HG03342 (cell line): Measurements from ENCODE around the gene ITPKB.
"Not testable (repeated sequence)": the region's sequence is repeated elsewhere in the genome, so short reads cannot be mapped to it uniquely, and the experiment has no call there.

Experiments
- ATAC-seq: cut with Tn5 transposase; IDR thresholded peaks from one replicate; pipeline ENCODE4 v1.9.1; 2021; ENCODE audit warnings: mild to moderate bottlenecking, moderate library complexity; ENCODE audit not compliant: unreplicated experiment

ITPKB gene

DNA sequence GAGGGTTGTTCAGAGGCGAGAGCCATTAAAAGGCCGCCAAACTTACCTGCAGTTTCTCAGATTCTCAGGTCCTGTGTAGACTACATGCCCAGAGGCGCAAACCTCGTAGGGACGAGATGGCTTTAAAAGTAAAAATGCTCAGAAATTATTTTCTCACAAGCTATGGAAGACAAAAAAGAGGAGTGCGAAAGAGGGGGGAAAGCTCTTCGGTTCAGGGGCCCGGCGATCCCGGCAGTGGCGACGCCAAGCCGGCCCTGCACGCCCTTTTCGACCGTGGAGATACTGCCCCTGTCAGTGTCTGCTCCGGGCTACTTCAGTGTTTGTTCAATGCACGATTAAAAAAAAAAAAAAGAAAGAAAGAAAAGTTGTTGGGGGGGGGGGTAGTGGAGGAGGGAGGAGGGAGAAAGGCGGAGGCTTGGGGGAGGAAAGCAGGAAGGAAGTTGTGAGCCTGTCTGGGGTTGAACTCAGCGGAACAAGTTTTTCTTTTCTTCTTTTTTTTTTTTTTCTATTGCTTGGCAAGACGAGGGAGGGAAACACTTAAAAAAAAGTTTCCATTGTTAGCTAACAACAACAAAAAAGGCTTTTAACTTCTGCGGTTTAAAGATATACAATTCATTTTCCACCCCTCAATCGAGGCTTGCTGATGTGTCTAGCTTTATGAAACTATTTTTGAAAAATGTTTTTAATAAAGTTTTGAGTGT lies at the start of gene ITPKB:
TSS of gene ITPKB (minus strand) at position 288 of the 701 bp plus-strand sequence. CDS start 1,824 bp downstream, outside the sequence.
- peak; percentile 30 for ATAC-seq

DNA sequence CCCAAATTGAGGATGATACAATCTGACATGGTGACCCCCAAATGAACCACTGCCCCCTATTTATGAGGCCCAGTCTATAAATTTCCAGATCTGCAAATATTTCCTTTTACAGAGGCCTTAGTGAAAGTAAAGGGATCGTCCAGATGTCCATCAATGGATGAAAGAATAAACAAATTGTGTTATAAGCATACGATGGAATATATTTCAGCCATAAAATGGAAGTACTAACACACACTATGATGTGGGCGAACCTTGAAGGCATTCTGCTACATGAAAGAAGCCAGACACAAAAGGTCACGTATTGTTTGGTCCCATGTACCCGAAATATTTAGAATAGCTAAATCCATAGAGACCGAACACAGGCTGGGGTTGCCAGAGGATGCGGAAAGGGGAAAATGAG lies 48.6 kb upstream of the ITPKB start:
- ATAC-seq: no peak

DNA sequence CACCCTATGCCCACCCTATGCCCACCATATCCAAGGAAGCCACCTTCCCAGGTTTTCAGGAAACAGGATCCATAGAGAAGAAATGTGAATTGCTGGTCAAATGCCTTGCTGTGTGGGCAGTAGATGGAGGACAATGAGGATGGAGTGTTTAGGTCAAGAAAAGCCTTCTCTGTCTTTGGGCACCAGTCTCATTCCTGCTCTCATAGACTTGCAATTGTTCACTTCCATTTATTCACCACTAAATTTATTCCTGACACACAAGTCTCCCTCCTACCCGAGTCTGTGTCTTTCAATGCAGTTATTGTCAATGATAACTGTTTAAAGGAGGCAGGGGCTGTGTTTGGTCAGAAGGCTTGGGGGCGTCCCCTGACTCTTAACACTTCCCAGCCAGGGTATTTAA lies 48.0 kb upstream of the ITPKB start:
- no peak for ATAC-seq

DNA sequence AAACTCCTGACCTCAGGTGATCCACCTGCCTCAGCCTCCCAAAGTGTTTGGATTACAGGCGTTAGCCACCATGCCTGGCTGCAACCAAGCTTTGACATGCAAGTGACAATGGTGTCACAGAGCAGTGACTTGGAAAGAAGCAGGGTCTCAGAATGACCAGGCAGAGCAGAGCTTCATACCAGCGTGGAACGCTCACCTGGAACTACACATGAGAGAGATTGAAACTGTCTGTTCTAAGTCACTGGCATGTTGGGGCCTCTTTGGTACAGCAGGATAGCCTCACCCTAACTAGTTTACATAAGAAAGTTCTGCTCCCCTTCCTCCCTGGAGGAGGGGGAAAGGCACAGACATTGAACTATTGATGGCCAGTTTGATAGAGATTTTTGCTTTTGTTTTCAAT lies 47.5 kb upstream of the ITPKB start:
- ATAC-seq: peak; percentile 89

DNA sequence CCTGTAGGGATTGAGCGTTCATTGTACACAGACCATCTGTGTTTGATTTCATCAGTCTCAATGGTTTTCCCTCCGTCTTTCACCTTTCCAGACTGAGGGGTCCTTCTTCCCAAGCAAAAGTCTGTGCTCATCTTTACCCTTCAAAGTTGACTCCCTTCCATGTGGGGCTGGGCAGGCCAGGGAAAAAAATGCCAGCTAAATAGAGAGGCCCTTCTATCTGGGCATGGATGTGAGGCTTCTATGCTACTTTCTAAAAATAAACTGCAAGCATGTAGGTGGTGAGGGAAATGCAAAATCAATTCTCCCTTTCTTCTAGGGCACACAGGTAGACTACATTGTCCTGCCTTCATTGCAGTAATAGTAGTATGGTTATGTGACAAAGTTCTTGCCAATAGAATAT lies 46.7 kb upstream of the ITPKB start:
- no peak for ATAC-seq

DNA sequence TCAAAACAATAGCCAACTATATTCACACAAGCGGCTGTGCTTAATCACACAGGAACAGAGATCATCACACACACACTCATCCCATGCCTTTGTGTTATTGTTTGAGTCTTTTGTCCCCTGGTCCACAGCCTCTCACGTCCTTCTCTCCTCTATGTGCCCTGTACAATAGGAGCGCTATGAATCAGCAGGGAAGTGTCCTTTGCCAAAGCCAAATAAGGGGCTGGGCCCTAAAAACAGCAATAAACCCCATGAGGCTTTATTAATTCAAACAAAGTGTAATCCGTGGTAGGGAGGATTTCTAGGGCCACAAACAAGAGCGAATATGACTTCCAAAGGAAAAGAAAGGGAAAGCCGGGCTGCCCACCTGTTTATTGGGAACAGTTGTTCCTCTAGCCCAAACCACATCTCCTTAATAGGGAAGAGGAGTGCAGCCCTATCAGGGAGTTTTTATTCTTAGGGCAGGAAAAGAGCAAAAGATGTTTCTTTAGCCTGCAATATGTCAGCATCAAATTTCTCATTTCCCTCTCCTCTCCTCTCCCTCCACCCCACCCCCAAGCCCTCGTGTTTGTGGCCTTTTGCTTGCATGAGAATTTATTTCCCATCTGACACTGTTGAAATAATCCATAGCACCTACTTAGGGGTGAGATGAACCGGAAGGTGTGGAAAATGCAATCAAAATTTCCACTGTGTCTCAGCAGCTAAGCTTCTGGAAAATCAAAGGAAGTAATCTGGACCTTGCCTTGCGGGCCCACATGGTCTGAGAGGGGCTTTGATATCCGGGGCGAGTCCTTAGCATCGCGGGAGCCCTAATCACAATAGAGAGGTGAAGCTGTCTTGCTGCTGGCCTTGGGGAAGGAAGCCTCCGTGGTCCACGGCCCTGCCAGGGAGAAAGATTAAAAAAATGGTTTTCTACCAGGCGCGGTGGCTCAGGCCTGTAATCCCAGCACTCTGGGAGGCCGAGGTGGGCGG lies 45.3 kb upstream of the ITPKB start:
- no peak for ATAC-seq

DNA sequence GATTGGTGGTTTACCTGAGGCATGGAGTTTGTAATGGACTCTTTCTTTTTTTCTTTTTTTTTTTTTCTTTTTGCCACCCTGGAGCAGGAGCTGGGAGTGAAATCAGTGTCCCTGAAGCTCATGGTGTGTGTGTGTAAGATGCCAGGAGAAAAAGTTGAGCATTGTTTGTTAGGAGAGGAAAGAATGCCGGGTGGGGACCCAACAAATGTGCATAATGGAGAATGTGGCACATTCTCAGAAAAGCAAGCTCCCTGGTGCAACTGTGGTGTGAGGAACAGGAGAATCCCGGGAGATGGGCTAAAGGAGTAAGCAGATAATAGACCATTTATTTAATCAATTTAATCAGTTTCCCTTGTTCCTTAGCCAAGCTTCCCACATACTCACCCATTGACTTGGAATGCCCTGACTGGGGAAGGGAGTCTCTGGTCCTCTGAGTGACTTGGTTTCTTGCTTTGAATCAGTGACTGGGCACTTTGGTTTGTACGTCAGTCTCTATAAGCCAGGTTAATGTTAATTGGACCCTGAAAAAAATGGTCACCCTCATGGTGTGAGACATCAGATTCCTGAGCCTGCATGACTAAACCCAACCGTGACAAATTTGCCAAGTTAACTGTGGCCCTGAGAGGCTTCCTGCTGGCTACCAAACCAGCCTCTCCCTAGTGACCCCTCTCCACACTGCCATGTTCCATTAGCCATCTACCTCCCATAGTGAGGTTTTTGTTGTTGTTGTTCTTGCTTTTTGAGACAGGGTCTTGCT lies 43.9 kb upstream of the ITPKB start:
- ATAC-seq: no peak

DNA sequence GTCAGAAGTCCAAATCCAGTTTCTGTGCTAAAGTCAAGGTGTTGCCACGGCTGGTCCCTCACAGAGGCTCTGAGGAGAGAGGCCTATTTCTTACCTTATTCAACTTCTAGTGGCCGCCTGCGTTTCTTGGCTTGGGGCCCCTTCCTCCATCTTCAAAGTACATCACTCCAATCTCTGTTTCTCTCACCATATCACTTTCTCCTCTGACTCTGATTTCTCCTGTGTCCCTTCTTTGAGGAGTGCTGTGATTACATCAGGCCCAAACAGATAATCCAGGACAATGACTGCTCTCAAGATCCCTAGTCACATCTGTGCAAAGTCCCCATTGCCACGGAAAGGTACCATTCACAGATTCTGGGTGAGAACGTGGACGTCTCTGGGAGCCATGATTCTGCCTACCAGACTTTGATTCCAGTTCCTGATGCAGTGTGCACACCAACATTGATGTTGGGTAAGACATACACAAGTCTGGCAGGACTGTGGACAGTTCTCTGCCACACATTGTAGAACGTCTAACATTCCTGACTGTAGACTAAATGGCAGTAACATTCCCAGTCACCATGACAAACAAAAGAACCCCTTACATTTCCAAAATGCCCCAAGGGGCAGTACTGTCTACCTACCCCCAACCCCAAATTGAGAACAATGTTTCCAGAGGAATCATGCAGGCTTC lies 43.0 kb upstream of the ITPKB start:
- ATAC-seq: no peak

DNA sequence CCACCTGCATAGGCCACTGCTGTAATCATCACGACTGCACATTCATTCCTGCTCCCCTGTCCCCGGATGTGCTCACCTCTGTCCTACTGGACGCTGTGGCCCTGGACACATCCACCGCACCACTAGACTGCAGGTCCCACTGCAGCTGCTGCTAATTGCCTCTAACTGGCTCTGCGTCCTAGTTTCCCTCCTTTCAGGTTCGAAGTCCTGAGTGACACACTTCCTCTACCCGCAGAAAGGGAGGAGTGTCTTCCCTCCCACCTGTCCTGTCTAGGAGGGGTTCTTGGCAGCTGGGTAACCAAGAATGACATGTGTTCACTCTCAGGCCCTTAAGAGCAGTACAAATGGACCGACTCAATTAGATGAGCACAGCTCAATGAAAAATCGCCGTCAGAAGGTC lies 40.5 kb upstream of the ITPKB start:
- no peak for ATAC-seq

DNA sequence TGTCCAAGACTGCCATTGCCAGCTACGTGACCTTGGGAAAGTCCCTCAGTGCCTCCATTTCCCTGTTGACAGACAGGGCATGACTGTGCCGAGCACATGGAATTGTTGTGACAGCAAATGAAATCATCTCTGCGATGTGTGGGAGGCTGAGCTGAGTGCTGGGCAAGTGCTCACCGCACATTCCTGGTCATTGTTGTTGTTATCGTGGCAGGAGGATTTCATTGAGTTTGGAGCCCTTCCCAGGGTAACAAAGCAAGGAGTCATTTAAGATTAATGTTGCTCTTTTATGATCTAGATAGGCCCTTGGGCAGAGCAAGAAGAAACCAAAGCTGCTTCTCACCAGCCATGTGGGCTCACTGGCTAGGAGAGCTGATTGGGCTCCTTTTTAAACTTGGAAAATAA lies 39.6 kb upstream of the ITPKB start:
- ATAC-seq: no peak

DNA sequence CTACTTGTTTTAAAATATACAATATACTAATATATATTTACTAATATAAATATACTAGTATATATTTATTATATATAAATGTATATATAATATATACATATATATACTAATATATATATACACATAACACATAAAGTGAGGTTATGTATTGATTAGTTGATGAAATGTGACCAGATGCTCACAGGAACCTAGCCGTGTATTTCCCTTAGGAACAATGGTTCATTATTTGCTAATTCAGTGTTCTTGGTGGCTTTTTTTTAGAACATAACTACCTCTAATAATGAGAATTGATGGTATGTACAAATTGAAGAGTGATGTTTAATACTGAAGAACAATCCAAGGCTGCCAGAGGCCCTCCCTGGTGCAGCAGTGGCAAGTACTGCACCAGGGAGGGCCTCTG lies 37.9 kb upstream of the ITPKB start:
- no peak for ATAC-seq

DNA sequence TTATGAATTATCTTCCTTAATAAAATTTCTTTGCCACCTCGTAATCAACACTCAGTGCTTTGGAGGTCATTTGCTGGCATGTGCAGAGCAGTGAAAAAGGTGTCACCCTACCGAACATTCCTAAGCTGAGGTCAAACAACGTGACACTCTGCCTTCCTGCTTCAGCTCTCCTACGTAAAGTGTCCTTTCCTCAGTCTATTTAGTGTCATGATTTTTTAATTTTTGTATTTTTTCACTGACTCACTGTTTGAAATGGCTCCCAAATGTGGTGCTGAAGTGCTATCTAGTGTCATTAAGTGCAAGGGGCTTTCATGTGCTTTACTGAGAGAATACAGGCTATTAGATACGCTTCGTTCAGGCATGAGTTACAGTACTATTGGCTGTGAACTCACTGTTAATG lies 37.0 kb upstream of the ITPKB start:
- no peak for ATAC-seq

DNA sequence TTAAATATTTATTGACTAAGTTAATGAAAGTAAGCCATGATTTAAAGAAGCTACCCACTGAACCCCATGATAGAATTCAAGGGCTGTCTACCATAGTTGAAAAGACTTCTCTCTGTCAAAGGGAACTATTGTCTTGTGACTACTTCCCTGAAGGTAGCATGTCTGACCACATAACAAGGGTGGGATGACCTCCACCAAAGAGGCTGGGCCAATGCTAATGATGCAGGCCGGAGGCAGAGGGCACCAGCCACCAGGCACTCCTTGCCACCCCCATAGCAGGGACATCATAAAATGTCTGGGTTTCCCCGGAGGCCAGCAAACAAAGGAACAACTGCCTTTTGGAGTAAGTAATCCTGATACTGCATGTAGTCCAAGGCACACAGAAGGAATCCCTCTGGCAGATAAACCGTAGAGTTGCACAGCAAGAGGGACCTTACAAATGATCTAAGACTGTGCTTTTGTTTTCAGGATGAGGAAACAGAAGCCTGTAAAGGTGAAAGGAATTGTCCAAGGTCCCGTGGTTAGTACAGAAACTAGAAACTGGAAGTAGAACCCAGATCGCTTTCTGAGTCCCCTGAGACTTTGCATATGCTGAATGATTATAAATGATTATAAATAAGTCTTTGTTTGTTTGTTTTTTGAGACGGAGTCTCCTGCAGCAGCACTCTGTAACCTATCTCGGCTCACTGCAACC lies 33.5 kb upstream of the ITPKB start:
- peak; percentile 92 for ATAC-seq

DNA sequence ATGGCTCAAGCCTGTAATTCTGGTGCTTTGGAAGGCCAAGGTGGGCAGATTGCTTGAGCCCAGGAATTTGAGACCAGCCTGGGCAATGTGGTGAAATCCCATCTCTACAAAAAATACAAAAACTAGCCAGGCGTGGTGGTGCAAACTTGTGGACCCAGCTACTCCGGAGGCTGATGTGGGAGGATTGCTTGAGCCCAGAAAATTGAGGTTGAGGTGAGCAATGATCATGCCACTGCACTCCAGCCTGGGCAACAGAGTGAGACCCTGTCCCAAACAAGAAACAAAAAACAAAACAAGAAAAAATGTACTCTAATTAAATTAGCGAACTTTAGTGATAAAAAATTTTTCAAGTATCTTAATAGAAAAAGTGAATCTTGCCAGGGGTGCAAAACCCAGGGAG lies 28.1 kb upstream of the ITPKB start:
- ATAC-seq: not testable (repeated sequence)

DNA sequence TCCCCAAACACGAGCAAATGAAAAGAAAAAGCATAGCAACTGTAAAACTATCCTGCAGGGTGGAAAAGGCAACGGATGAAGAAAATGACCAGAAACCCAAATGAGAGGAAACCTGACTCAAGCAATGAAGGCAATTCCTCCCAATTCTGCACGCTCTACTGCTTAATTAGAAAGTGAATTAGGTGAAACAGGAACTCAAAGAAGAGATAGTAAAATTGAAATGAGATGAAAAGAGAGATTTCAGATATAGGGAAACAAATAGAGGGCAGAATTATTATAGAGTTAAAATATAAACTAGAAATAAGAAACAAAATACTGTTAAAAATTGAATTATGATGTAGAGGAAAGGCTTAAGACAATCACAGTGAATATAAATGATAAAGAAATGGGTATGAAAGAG lies 27.5 kb upstream of the ITPKB start:
- ATAC-seq: no peak

DNA sequence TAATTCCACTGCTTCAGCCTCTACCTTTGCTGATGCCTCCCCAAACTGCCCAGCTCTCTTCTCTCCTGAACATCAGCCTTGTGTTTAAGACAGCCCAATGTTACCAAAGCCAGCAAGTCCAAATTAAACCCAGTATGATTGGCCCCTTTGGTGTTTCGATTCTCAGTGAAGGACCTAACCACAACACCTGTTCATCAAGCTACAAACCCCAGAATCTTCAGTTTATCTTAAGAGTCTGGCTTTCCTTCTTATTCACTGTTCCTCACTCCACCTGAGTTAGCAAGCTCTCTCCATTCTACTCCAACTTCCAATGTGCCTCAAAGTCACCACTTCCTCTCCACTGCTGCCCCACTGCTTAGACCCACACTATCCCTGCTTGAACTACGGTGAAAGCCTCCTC lies 25.5 kb upstream of the ITPKB start:
- peak; percentile 87 for ATAC-seq

DNA sequence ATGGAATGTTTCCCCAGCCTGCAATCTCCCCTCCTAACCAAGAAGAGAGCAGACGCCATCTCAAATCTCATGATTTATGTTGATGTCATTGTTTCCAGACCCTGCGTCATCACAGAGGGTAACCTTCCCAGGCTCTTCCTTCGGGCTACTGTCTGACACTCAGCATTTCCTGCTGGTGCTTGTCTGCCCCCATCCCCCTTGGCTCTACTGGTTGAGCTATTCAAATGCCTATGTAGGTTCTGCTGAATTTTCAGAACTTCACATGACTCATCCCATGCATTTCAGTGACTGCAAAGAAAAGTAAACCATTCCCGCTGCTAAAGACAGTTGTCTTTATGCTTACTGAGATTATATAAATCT lies 24.8 kb upstream of the ITPKB start:
- ATAC-seq: peak; percentile 47

DNA sequence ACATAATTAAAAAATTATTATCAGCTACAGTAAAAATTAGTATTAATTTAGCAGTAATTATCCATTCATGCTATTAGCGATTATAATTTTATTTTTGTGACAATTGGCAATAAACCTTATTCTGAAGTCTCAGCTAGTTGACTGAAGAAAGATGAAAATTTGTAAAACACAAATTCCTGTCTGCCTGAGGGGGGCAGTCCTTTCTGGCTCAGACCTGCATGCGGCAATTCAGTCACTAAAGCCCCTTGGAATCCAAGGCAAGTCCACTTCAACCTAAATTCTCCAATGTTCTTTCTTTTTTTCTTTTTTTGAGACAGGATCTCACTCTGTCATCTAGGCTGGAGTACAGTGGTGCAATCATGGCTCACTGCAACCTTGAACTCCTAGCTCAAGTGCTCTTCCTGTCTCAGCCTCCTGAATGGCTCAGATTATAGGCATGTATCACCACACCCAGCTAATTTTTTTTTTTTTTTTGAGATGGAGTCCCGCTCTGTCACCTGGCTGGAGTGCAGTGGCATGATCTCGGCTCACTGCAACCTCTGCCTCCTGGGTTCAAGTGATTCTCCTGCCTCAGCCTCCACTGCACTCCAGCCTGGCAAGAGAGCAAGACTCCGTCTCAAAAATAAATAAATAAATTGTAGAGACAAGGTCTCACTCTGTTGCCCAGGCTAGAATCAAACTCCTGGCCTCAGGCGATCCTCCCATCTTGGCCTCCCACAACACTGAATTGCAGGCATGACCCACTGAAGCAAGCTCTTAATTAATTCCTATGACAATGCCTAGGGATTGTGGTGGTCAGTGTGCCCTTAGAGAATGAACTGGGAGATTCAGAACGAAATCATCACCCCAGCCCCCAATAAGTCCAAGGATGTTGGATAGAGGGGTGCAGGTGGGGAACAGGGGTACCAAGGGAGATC lies 24.2 kb upstream of the ITPKB start:
- no peak for ATAC-seq

DNA sequence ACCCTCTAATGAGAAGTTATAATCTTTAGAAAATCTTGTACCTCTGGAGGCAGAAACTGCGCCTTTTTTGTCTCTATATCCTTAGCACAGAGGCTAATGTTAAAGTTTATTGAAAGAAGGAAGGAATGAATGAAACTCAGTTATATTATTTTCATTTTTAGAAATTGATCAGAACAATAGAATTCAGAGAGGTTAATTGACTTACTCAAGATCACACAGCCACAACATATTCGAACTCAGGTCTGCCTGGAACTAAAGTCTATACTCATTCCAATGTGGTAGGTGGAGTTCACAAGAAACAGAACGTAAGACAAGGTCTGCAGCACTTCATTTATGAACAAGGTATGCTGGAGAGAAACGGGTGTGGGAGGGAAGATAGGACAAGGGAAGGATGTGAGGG lies 23.0 kb upstream of the ITPKB start:
- no peak for ATAC-seq
